ENCODE results near the gene PLA2G10.
"Not testable (repeated sequence)": the region's sequence is repeated elsewhere in the genome, so short reads cannot be mapped to it uniquely, and the experiment has no call there.

Gene PLA2G10

DNA sequence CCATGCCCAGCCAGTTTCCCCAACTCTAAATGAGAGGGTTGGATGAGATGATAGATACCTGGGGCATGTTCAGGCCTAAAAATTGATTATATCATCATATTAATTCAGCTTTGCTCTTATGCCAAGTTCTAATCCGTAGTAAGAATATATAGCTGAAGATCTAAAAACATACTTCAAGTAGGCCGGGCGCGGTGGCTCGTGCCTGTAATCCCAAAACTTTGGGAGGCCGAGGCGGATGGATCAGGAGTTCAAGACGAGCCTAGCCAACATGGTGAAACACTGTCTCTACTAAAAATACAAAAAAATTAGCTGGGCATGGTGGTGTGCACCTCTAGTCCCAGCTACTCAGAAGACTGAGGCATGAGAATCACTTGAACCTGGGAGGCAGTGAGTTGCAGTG lies 12.0 kb downstream of the PLA2G10 start:
- TF ChIP-seq, protein P1, sequence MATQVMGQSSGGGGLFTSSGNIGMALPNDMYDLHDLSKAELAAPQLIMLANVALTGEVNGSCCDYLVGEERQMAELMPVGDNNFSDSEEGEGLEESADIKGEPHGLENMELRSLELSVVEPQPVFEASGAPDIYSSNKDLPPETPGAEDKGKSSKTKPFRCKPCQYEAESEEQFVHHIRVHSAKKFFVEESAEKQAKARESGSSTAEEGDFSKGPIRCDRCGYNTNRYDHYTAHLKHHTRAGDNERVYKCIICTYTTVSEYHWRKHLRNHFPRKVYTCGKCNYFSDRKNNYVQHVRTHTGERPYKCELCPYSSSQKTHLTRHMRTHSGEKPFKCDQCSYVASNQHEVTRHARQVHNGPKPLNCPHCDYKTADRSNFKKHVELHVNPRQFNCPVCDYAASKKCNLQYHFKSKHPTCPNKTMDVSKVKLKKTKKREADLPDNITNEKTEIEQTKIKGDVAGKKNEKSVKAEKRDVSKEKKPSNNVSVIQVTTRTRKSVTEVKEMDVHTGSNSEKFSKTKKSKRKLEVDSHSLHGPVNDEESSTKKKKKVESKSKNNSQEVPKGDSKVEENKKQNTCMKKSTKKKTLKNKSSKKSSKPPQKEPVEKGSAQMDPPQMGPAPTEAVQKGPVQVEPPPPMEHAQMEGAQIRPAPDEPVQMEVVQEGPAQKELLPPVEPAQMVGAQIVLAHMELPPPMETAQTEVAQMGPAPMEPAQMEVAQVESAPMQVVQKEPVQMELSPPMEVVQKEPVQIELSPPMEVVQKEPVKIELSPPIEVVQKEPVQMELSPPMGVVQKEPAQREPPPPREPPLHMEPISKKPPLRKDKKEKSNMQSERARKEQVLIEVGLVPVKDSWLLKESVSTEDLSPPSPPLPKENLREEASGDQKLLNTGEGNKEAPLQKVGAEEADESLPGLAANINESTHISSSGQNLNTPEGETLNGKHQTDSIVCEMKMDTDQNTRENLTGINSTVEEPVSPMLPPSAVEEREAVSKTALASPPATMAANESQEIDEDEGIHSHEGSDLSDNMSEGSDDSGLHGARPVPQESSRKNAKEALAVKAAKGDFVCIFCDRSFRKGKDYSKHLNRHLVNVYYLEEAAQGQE (IDR thresholded peaks at IDR 0.05; ENCODE audit: insufficient replicate concordance, low read depth), result no peak
- TF ChIP-seq SPI1 (IDR thresholded peaks at IDR 0.05; ENCODE audit: borderline replicate concordance, low read depth), result no peak
- no peak for TF ChIP-seq GABPA (IDR thresholded peaks at IDR 0.05; ENCODE audit: low read depth)
- no peak for TF ChIP-seq POLR2AphosphoS5 (IDR thresholded peaks at IDR 0.05; ENCODE audit: low read depth)
- no peak for TF ChIP-seq CTCF (IDR thresholded peaks at IDR 0.05; ENCODE audit: insufficient read depth, low read length)
- Histone ChIP-seq H3K4me3 (replicated peaks; ENCODE audit: insufficient read depth, low read length) (no peak overlapping the region), H3K27ac (replicated peaks) (no peak overlapping the region), H3K27me3 (ENCODE audit: insufficient read depth, poor library complexity, severe bottlenecking) (no peaks in the 10 kb centered on the region)
- no peak for DNase-seq (ENCODE audit: low read depth in 1 of 2, low spot score in 1 of 2)

GRCh38 chr16:14681115-14681514 lies 13.0 kb downstream of the PLA2G10 start:
- TF ChIP-seq GABPA (IDR thresholded peaks at IDR 0.05; ENCODE audit: low read depth), result no peak
- Histone ChIP-seq H3K27me3 (ENCODE audit: insufficient read depth, poor library complexity, severe bottlenecking) (no peaks in the 10 kb centered on the region), H3K4me3 (replicated peaks; ENCODE audit: insufficient read depth, low read length) (no peak overlapping the region), H3K27ac (replicated peaks) (no peak overlapping the region)
- no peak for DNase-seq (ENCODE audit: low read depth in 1 of 2, low spot score in 1 of 2)

DNA sequence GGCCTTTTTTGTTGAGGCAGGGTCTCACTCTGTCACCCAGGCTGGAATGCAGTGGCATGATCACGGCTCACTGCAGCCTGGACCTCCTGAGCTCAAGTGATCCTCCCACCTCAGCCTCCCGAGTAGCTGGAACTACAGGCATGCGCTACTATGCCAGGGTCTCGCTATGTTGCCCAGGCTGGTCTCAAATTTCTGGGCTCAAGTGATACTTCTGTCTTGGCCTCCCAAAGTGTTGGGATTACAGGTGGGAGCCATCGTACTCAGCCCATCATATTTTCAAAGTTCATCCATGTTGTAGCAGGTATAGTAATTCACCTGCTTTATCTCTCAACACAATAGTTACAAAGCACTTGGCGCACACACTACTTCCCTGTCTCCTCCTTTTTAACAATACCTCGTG lies 13.7 kb downstream of the PLA2G10 start:
- not testable (repeated sequence) for H3K4me3 ChIP-seq (replicated peaks; ENCODE audit: insufficient read depth, low read length); H3K27me3 ChIP-seq (ENCODE audit: insufficient read depth, poor library complexity, severe bottlenecking); DNase-seq (ENCODE audit: low read depth in 1 of 2, low spot score in 1 of 2); H3K27ac ChIP-seq (replicated peaks)

GRCh38 chr16:14678748-14679497 lies 15.2 kb downstream of the PLA2G10 start:
- no peak overlapping the region for H3K27ac ChIP-seq (replicated peaks)
- DNase-seq (ENCODE audit: low read depth in 1 of 2, low spot score in 1 of 2), result no peak
- no peaks in the 10 kb centered on the region for H3K27me3 ChIP-seq (ENCODE audit: insufficient read depth, poor library complexity, severe bottlenecking)
- TF ChIP-seq GABPA (IDR thresholded peaks at IDR 0.05; ENCODE audit: low read depth), result no peak
- TF ChIP-seq, protein P1 (IDR thresholded peaks at IDR 0.05; ENCODE audit: insufficient replicate concordance, low read depth), result no peak
- no peak for TF ChIP-seq POLR2AphosphoS5 (IDR thresholded peaks at IDR 0.05; ENCODE audit: low read depth)
- TF ChIP-seq CTCF (IDR thresholded peaks at IDR 0.05; ENCODE audit: insufficient read depth, low read length), result no peak
- TF ChIP-seq SPI1 (IDR thresholded peaks at IDR 0.05; ENCODE audit: borderline replicate concordance, low read depth), result no peak
- H3K4me3 ChIP-seq (replicated peaks; ENCODE audit: insufficient read depth, low read length), result no peak overlapping the region

DNA sequence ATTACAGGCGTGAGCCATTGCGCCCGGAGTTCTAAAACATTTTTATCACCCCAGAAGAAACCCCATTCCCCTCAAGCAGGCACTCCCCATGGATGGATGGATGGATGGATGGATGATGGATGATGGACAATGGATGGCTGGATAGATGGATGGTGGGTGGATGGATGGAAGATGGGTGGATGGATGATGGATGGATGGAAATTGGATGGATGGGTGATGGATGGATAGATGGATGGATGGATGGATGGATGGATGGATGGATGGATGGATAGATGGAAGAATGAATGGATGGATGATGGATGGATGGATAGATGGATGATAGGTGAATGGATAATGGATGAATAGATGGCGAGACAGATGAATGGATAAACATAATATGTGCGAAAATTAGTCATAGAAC lies 16.5 kb downstream of the PLA2G10 start:
- no peak for DNase-seq (ENCODE audit: low read depth in 1 of 2, low spot score in 1 of 2)

More for the DNA sequence above, 16.5 kb downstream of the PLA2G10 start:
- Histone ChIP-seq H3K4me3 (replicated peaks; ENCODE audit: insufficient read depth, low read length) (no peak overlapping the region), H3K27ac (replicated peaks) (no peak overlapping the region), H3K27me3 (ENCODE audit: insufficient read depth, poor library complexity, severe bottlenecking) (no peaks in the 10 kb centered on the region)
- TF ChIP-seq POLR2AphosphoS5 (IDR thresholded peaks at IDR 0.05; ENCODE audit: low read depth), result no peak
- TF ChIP-seq CTCF (IDR thresholded peaks at IDR 0.05; ENCODE audit: insufficient read depth, low read length), result no peak

Measured in HL-60 (cell line).